Measurements from ENCODE around the gene HVCN1. TPM values are rescaled to one million over a fixed set of nuclear protein-coding genes. Genes with fewer than 3 reads are reported as not detected.

HVCN1 gene
- total and polyA plus RNA-seq, 2 of the 13 experiments (the other 11 are each of a cell fraction or from before 2014, with no cell fraction given) = 0.49 to 1.3 TPM

GRCh38 chr12:110708917-110709316, 20.0 kb upstream of the HVCN1 start (continued):
- TF ChIP-seq TCF7L2 (IDR thresholded peaks at IDR 0.05; ENCODE audit: low read depth, low read length) = no peak

- Histone ChIP-seq H3K27me3 (ENCODE audit: control insufficient read depth in 1 of 2, insufficient read depth in 2 of 2, low read length in 2 of 2) (no peaks in the 10 kb centered on the region), H3K9me3 (ENCODE audit: low read length) (no peaks in the 10 kb centered on the region), H2AFZ (ENCODE audit: low read length) (no peak overlapping the region), H3K4me3 (replicated peaks in 1 of 3; ENCODE audit: insufficient read depth in 1 of 3, low read depth in 2 of 3, low read length in 3 of 3) (peak overlapping the region; percentile 6 to 50 (median 12); a peak in 2 of 6 replicates), H3K79me2 (ENCODE audit: insufficient read depth, low read length) (no peaks in the 10 kb centered on the region), H3K4me1 (ENCODE audit: insufficient read depth, low read length) (peaks cover 11% of the 10 kb centered on the region), H4K20me1 (ENCODE audit: insufficient read depth, low read length) (no peaks in the 10 kb centered on the region), H3K36me3 (replicated peaks in 1 of 2; ENCODE audit: control insufficient read depth in 1 of 2, insufficient read depth in 2 of 2, low read length in 2 of 2) (no peaks in the 10 kb centered on the region), H3K9ac (ENCODE audit: insufficient read depth, low read depth, low read length) (no peak overlapping the region), H3K4me2 (ENCODE audit: low read depth, low read length) (peak overlapping the region; percentile 61), H3K27ac (ENCODE audit: extremely low read length, insufficient read depth, low read length) (no peak overlapping the region)
- no TSS peak for BruUV-seq (replicated peaks)
- FAIRE-seq (no peak), DNase-seq (ENCODE audit: low spot score) (no peak), ATAC-seq (peak; percentile 55)
- in situ Hi-C loops (cut with HindIII; ENCODE audit: extremely low pct_ligation_motif_present, low pct_unique_long_range_greater_than_20kb) = no loop called here
- whole genome bisulfite sequencing (ENCODE audit: low lambda C conversion rate) = 0% methylated on average over 3 of the region's 3 CpGs
- CTCF ChIA-PET (ENCODE audit: low intra/inter-chr PET ratio, low total read pairs) = interaction anchor here (1.5 kb wide), 2 partner anchors 121 to 183 kb away, joined by 4 to 16 read pairs; no protein-coding TSS in a partner anchor
- POLR2A ChIA-PET = no interaction called here
- intact Hi-C loops (cut with micrococcal nuclease; ENCODE audit: unreplicated experiment) = no loop called here
- no peak for TF ChIP-seq ZBTB25 (CRISPR knock-in tag; IDR thresholded peaks at IDR 0.05)
- no peak for TF ChIP-seq MXD4 (CRISPR knock-in tag; IDR thresholded peaks at IDR 0.05)
- no peak for TF ChIP-seq NR2F2 (IDR thresholded peaks at IDR 0.05; ENCODE audit: borderline replicate concordance, low read depth)
- no peak for TF ChIP-seq HNRNPL (IDR thresholded peaks at IDR 0.05; ENCODE audit: low read depth, low read length)
- no peak for TF ChIP-seq ZNF512 (CRISPR knock-in tag; IDR thresholded peaks at IDR 0.05)
- 0 out of 2 replicates have a peak, but pooled peaks have one; percentile 23 for TF ChIP-seq ZNF770 (CRISPR knock-in tag; IDR thresholded peaks at IDR 0.05)
- TF ChIP-seq, protein P1, sequence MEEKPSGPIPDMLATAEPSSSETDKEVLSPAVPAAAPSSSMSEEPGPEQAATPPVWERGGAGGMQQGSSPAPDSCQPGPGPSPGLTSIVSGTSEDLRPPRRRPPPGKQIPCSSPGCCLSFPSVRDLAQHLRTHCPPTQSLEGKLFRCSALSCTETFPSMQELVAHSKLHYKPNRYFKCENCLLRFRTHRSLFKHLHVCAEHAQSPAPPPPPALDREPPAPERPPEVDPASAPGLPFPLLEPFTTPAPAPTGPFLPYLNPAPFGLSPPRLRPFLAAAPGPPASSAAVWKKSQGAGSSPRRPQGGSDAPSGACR (CRISPR knock-in tag; IDR thresholded peaks at IDR 0.05) = no peak
- TF ChIP-seq, protein P2, sequence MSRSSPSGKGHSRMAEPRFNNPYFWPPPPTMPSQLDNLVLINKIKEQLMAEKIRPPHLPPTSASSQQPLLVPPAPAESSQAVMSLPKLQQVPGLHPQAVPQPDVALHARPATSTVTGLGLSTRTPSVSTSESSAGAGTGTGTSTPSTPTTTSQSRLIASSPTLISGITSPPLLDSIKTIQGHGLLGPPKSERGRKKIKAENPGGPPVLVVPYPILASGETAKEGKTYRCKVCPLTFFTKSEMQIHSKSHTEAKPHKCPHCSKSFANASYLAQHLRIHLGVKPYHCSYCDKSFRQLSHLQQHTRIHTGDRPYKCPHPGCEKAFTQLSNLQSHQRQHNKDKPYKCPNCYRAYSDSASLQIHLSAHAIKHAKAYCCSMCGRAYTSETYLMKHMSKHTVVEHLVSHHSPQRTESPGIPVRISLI (CRISPR knock-in tag; IDR thresholded peaks at IDR 0.05; ENCODE audit: borderline replicate concordance) = peak; percentile 79; the same call in 1 of the 2 replicates
- no peak for TF ChIP-seq ZNF337 (CRISPR knock-in tag; IDR thresholded peaks at IDR 0.05; ENCODE audit: borderline replicate concordance, low read depth)
- TF ChIP-seq CEBPG (CRISPR knock-in tag; IDR thresholded peaks at IDR 0.05) = peak; percentile 61
- no peak for TF ChIP-seq GMEB1 (CRISPR knock-in tag; IDR thresholded peaks at IDR 0.05; ENCODE audit: borderline replicate concordance)
- TF ChIP-seq ZNF777 (CRISPR knock-in tag; IDR thresholded peaks at IDR 0.05) = no peak
- peak; percentile 78; the same call in 1 of the 2 replicates for TF ChIP-seq CEBPB (IDR thresholded peaks at IDR 0.05; ENCODE audit: borderline replicate concordance, low read depth, low read length)
- no peak for TF ChIP-seq SMAD9 (CRISPR knock-in tag; IDR thresholded peaks at IDR 0.05)
Observed at GRCh38 chr12:110705309-110705708, 16.4 kb upstream of the HVCN1 start.
